Brain microvascular endothelial cell (primary cell): ENCODE results near the gene FBXL20.
"Not testable (repeated sequence)": the region's sequence is repeated elsewhere in the genome, so short reads cannot be mapped to it uniquely, and the experiment has no call there.

Experiments
- DNase-seq: peaks from one replicate; pipeline ENCODE4 v3.0.0-alpha.2; 2020
- H3K27ac ChIP-seq: fragments of 250-450 bp; sonication (Bioruptor Pico); 2 replicates; pipeline ENCODE4 v1.5.1; 2020; ENCODE audit warnings: mild to moderate bottlenecking, moderate library complexity
- H3K27me3 ChIP-seq: fragments of 250-450 bp; sonication (Bioruptor Pico); replicated peaks from 2 replicates; pipeline ENCODE4 v1.5.1; 2020; ENCODE audit warnings: mild to moderate bottlenecking
- H3K36me3 ChIP-seq: fragments of 250-450 bp; sonication (Bioruptor Pico); replicated peaks from 2 replicates; pipeline ENCODE4 v1.5.1; 2020; ENCODE audit warnings: mild to moderate bottlenecking
- H3K4me3 ChIP-seq: 2 replicates; pipeline ENCODE4 v1.5.1; 2011; ENCODE audit warnings: low read depth, mild to moderate bottlenecking, control low read depth, low read length, moderate library complexity
- in situ Hi-C: cut with HindIII; loops from 2 replicates; pipeline ENCODE4 v1.10.0; 2017; ENCODE audit warnings: low sequenced_read_pairs, low pct_ligation_motif_present
- TF ChIP-seq, protein P1 (sequence below): IDR thresholded peaks from 2 replicates; pipeline ENCODE4 v1.5.1; 2011; ENCODE audit warnings: low read depth, mild to moderate bottlenecking, moderate library complexity, low read length, control low read depth, inconsistent platforms; ENCODE audit errors: missing control alignments

Gene FBXL20

GRCh38 chr17:39401412-39402243 is at the start of gene FBXL20:
Gene FBXL20, minus strand, starts transcription at chr17:39401626. Its CDS starts 224 bp downstream, at chr17:39401402.
- Histone ChIP-seq H3K27ac (peak within 1 kb of the TSS; percentile 88), H3K36me3 (peaks cover 4% of the 10 kb centered on the region), H3K27me3 (no peaks in the 10 kb centered on the region), H3K4me3 (peak within 1 kb of the TSS; percentile 91)
- in situ Hi-C loops = no loop called here
- TF ChIP-seq, protein P1, sequence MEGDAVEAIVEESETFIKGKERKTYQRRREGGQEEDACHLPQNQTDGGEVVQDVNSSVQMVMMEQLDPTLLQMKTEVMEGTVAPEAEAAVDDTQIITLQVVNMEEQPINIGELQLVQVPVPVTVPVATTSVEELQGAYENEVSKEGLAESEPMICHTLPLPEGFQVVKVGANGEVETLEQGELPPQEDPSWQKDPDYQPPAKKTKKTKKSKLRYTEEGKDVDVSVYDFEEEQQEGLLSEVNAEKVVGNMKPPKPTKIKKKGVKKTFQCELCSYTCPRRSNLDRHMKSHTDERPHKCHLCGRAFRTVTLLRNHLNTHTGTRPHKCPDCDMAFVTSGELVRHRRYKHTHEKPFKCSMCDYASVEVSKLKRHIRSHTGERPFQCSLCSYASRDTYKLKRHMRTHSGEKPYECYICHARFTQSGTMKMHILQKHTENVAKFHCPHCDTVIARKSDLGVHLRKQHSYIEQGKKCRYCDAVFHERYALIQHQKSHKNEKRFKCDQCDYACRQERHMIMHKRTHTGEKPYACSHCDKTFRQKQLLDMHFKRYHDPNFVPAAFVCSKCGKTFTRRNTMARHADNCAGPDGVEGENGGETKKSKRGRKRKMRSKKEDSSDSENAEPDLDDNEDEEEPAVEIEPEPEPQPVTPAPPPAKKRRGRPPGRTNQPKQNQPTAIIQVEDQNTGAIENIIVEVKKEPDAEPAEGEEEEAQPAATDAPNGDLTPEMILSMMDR = no peak
- DNase-seq = peak; percentile 86

DNA sequence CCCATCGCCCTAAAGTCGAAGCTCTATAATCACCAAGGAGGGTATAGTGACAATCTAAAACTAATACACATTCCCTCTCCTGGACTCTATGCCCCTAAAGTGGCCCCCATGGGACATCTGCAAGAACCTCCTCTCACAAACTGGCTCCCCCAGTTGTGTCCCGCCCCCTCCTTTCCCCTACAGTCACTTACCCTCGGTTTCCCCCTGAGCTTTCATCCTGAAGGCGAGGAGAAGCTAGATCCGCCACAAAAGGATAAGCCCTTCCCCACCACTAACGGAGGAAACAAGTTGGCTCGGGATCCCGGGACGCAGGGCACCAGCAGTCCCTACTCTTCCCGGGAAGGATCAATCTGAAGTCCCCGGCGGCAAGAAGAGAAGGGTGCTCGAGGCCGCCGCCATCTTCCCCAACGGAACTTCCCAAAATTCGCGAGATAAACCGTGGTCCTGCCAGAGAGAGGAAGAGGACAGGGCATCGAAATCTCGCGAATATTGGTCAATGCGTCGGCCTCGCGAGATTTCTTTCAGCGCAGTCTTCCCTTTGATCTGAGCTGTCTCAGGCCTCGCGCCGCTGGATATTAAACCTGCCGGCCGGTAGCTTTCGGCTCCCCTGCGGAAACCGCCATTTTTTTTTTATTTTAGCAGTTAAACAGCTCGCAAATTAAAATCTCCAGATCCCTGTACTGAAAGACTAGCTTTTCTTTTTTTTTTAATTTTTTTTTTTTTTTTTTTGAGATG is 49.6 kb upstream of the FBXL20 start, which contains the start of gene MED1:
TSS of gene MED1 (minus strand) at position 417 of the 735 bp plus-strand sequence. CDS start at position 216, 201 bp downstream.
- TF ChIP-seq, protein P1 = no peak
- in situ Hi-C loops = no loop called here
- peak within 1 kb of the TSS; percentile 95 for H3K4me3 ChIP-seq
- DNase-seq = peak; percentile 97
- peak within 1 kb of the TSS; percentile 93 for H3K27ac ChIP-seq
- H3K27me3 ChIP-seq = no peaks in the 10 kb centered on the region
- peaks cover 9% of the 10 kb centered on the region for H3K36me3 ChIP-seq

DNA sequence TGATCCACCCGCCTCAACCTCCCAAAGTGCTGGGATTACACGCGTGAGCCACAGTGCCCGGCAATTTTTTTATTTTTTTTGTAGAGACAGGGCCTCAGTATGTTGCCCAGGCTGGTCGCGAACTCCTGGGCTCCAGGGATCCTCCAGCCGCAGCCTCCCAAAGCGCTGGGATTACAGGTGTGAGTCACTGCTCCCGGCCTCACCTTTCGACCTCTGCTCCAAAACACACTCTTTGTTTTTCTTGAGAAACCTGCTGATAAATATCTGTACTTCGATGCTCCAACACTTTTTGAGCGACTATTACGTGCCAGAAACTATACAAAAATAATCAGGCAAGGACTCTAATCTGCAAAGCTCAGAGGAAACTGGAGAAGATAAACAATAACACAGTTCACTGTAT is 48.6 kb upstream of the FBXL20 start:
- H3K27me3 ChIP-seq = no peaks in the 10 kb centered on the region
- peak overlapping the region; percentile 95 for H3K4me3 ChIP-seq
- peaks cover 17% of the 10 kb centered on the region for H3K36me3 ChIP-seq
- TF ChIP-seq, protein P1 = no peak
- no peak overlapping the region for H3K27ac ChIP-seq
- in situ Hi-C loops = no loop called here
- DNase-seq = no peak

DNA sequence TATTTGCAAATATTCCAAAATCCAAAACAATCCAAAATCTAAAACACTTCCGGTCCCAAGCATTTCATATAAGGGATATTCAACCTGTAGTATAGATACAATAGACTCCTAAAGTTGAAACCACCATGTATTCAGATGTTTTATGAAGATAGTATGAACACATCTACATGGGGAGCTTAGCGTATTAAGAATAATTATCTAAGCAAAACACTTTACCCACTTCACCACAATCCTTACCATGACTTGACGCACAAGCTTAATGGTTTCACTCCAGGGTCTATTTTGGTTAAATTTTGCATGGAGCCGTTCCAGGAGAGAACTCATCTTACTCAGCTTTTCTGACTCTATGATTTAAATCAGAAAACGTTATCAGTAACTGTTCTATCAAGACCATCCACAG is 46.1 kb upstream of the FBXL20 start:
- H3K36me3 ChIP-seq = peaks cover 23% of the 10 kb centered on the region
- no peaks in the 10 kb centered on the region for H3K27me3 ChIP-seq
- DNase-seq = no peak

GRCh38 chr17:39443326-39443725 is 41.9 kb upstream of the FBXL20 start:
- TF ChIP-seq, protein P1 = no peak
- in situ Hi-C loops = no loop called here
- Histone ChIP-seq H3K36me3 (peaks cover 54% of the 10 kb centered on the region), H3K27ac (no peak overlapping the region), H3K27me3 (no peaks in the 10 kb centered on the region), H3K4me3 (no peak overlapping the region)
- no peak for DNase-seq

More for the DNA sequence above, 46.1 kb upstream of the FBXL20 start:
- in situ Hi-C loops = no loop called here
- Histone ChIP-seq H3K27ac (no peak overlapping the region), H3K4me3 (no peak overlapping the region)
- TF ChIP-seq, protein P1 = no peak

DNA sequence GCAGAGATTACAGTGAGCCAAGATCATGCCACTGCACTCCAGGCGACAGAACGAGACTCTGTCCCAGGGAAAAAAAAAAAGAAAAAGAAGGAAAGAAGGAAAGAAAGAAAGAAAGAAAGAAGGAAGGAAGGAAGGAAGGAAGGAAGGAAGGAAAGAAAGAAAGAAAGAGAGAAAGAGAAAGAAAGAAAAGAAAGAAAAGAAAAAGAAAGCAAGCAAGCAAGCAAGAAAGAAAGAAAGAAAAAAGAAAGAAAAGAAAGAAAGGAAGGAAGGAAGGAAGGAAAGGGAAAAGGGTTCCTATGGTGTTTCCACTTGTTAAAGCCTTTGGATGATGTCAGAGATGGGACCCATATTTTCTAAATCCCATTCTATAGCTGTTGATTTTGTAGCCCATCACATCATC is 38.4 kb upstream of the FBXL20 start:
- DNase-seq, H3K27ac ChIP-seq, H3K27me3 ChIP-seq, in situ Hi-C loops, H3K4me3 ChIP-seq: not testable (repeated sequence)
- H3K36me3 ChIP-seq = peaks cover 62% of the 10 kb centered on the region
